ENCODE measurements around the gene NFE2L3.
"Not testable (repeated sequence)": the region's sequence is repeated elsewhere in the genome, so short reads cannot be mapped to it uniquely, and the experiment has no call there.

GRCh38 chr7:26194764-26195163, 42.8 kb downstream of the NFE2L3 start:
- not testable (repeated sequence) for TF ChIP-seq CTCF, POLR2AphosphoS5, POLR2A (IDR thresholded peaks at IDR 0.05)

Data from breast epithelium (tissue), 3 donors.